Endodermal cell (in vitro differentiated cells): ENCODE results near the gene MAP3K4. TPM values are rescaled to one million over a fixed set of nuclear protein-coding genes. Genes with fewer than 3 reads are reported as not detected.
A peak's percentile ranks its signal among the peaks of the same experiment; 100 is the strongest.

Experiments used
- DNase-seq: peaks from one replicate; pipeline ENCODE4 v3.0.0-alpha.2; 2017
- H3K27ac ChIP-seq: 2 replicates; pipeline ENCODE4 v1.5.1; 2013; ENCODE audit warnings: mild to moderate bottlenecking, low read depth, low read length, moderate library complexity
- H3K27me3 ChIP-seq: 2 replicates; pipeline ENCODE4 v1.6.1; 2013; ENCODE audit warnings: mild to moderate bottlenecking, low read length, moderate library complexity; ENCODE audit not compliant: insufficient read depth, control insufficient read depth, poor library complexity, severe bottlenecking
- H3K36me3 ChIP-seq: 2 replicates; pipeline ENCODE4 v1.7.0; 2013; ENCODE audit warnings: mild to moderate bottlenecking, low read length, moderate library complexity; ENCODE audit not compliant: control insufficient read depth, insufficient read depth
- H3K4me1 ChIP-seq: one replicate; pipeline ENCODE4 v1.7.0; 2013; ENCODE audit warnings: low read length; ENCODE audit not compliant: control insufficient read depth, insufficient read depth
- H3K4me3 ChIP-seq: 2 replicates; pipeline ENCODE4 v1.5.1; 2013; ENCODE audit warnings: mild to moderate bottlenecking, low read length, moderate library complexity
- H3K9ac ChIP-seq: 2 replicates; pipeline ENCODE4 v1.6.1; 2013; ENCODE audit warnings: mild to moderate bottlenecking, low read length, moderate library complexity; ENCODE audit not compliant: poor library complexity, severe bottlenecking; ENCODE audit errors: extremely low read depth
- H3K9me3 ChIP-seq: 2 replicates; pipeline ENCODE4 v1.6.1; 2013; ENCODE audit warnings: mild to moderate bottlenecking, low read length, moderate library complexity; ENCODE audit not compliant: control insufficient read depth
- H3K27ac Mint-ChIP-seq: 2 replicates; pipeline ENCODE4 v1.8.0; 2020; ENCODE audit warnings: mixed read lengths
- H3K27me3 Mint-ChIP-seq: 2 replicates; pipeline ENCODE4 v1.8.0; 2021; ENCODE audit warnings: mild to moderate bottlenecking, mixed read lengths; ENCODE audit not compliant: insufficient read depth
- H3K36me3 Mint-ChIP-seq: 2 replicates; pipeline ENCODE4 v1.8.0; 2020; ENCODE audit warnings: low read depth, mixed read lengths
- H3K4me1 Mint-ChIP-seq: 2 replicates; pipeline ENCODE4 v1.8.0; 2020; ENCODE audit warnings: mixed read lengths
- H3K4me3 Mint-ChIP-seq: 2 replicates; pipeline ENCODE4 v1.8.0; 2020; ENCODE audit warnings: mild to moderate bottlenecking, moderate library complexity, mixed read lengths
- H3K9me3 Mint-ChIP-seq: 2 replicates; pipeline ENCODE4 v1.8.0; 2020; ENCODE audit warnings: mild to moderate bottlenecking, mixed read lengths
- CTCF ChIP-seq: fragments of 200-600 bp; sonication (generic); conservative IDR thresholded peaks from 2 replicates; pipeline ENCODE4 v1.5.0; 2021; ENCODE audit warnings: antibody characterized with exemption, mild to moderate bottlenecking
- WGBS, 2 experiments: methylation state at CpG; one replicate each; pipeline versions ENCODE4 v1.1.5 to v1.1.7; 2013; ENCODE audit warnings: missing lambda C conversion rate in 2 of 2, mixed read lengths in 1 of 2; ENCODE audit not compliant: insufficient coverage in 1 of 2, insufficient read length in 1 of 2; 5-methylcytosine and 5-hydroxymethylcytosine counted together
- total RNA-seq, 2 donors: library from RNA; stranded (reverse); fragmentation: NEBNext Ultra II Directional in 1 of 2; extraction: Animal tissue kit (Norgen Biotek cat#: 25700) in 1 of 2; gene quantifications; 2 replicates in 1 of 2; 3 replicates in 1 of 2; pipeline ENCODE4 v1.2.1, GENCODE V29; 2021

MAP3K4 gene
- total RNA-seq, 2 donors from 2014 or later, result 82.8 to 105 TPM

GRCh38 chr6:161003336-161003735, 11.8 kb downstream of the MAP3K4 start:
- peaks cover 17% of the 10 kb centered on the region for H3K36me3 Mint-ChIP-seq
- Histone ChIP-seq H3K4me3 (no peak overlapping the region), H3K9ac (no peak overlapping the region), H3K27me3 (no peaks in the 10 kb centered on the region), H3K4me1 (no peaks in the 10 kb centered on the region), H3K27ac (no peak overlapping the region), H3K36me3 (peaks cover 15% of the 10 kb centered on the region), H3K9me3 (no peaks in the 10 kb centered on the region)
- H3K27ac Mint-ChIP-seq, result peak overlapping the region; percentile 35
- no peak for TF ChIP-seq CTCF
- DNase-seq, result no peak
- H3K4me1 Mint-ChIP-seq, result peaks cover 20% of the 10 kb centered on the region
- 100% methylated on average over 2 of the region's 2 CpGs for WGBS, 2 experiments
- no peaks in the 10 kb centered on the region for H3K9me3 Mint-ChIP-seq
- no peak overlapping the region for H3K4me3 Mint-ChIP-seq
- H3K27me3 Mint-ChIP-seq, result no peaks in the 10 kb centered on the region

GRCh38 chr6:161008245-161008644, 16.7 kb downstream of the MAP3K4 start:
- Histone ChIP-seq H3K9me3 (peaks cover 7% of the 10 kb centered on the region), H3K36me3 (peaks cover 19% of the 10 kb centered on the region), H3K4me3 (no peak overlapping the region), H3K27ac (no peak overlapping the region), H3K9ac (no peak overlapping the region), H3K27me3 (no peaks in the 10 kb centered on the region), H3K4me1 (no peaks in the 10 kb centered on the region)
- WGBS, 2 experiments, result 98 to 100% methylated on average over 1 to 4 of the region's 4 CpGs
- H3K9me3 Mint-ChIP-seq, result no peaks in the 10 kb centered on the region
- H3K36me3 Mint-ChIP-seq, result peaks cover 21% of the 10 kb centered on the region
- H3K27ac Mint-ChIP-seq, result no peak overlapping the region
- no peaks in the 10 kb centered on the region for H3K27me3 Mint-ChIP-seq
- no peak for TF ChIP-seq CTCF
- H3K4me1 Mint-ChIP-seq, result peaks cover 23% of the 10 kb centered on the region
- H3K4me3 Mint-ChIP-seq, result no peak overlapping the region
- no peak for DNase-seq

DNA sequence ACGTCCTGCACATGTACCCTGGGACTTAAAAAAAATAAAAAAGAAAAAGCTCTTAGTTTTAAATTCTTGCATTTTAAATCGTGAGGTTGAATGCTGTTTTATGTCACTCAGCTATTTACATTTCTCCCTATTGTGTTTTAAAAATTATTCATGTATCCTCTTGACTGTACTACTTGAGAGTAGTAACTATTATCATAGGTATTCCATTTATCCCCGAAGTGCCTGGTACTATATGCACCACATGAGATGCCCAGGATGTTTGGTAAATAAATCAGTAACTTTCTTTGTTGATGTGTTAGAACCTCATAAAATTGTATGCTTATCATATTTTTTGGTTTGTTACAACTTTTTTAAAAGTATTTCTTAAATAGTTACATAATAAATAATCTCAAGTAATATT, 18.4 kb downstream of the MAP3K4 start:
- Histone ChIP-seq H3K4me3 (no peak overlapping the region), H3K36me3 (peaks cover 13% of the 10 kb centered on the region), H3K4me1 (no peaks in the 10 kb centered on the region), H3K9ac (no peak overlapping the region), H3K27ac (no peak overlapping the region), H3K27me3 (no peaks in the 10 kb centered on the region), H3K9me3 (peaks cover 7% of the 10 kb centered on the region)
- Mint-ChIP-seq H3K27me3 (no peaks in the 10 kb centered on the region), H3K27ac (no peak overlapping the region), H3K4me3 (no peak overlapping the region), H3K9me3 (no peaks in the 10 kb centered on the region), H3K4me1 (peaks cover 24% of the 10 kb centered on the region), H3K36me3 (peaks cover 13% of the 10 kb centered on the region)
- TF ChIP-seq CTCF, result no peak
- WGBS, 2 experiments, result 75 to 100% methylated on average over 1 to 2 of the region's 3 CpGs
- DNase-seq, result no peak
